Measurements from ENCODE around the gene KIF23. TPM values are rescaled to one million over a fixed set of nuclear protein-coding genes. Genes with fewer than 3 reads are reported as not detected.

Gene KIF23
- polyA plus RNA-seq, 1 donor, result 59.4 TPM

GRCh38 chr15:69490356-69491037 is 76.3 kb downstream of the KIF23 start:
- no peak for DNase-seq

GRCh38 chr15:69491038-69491505 is 76.9 kb downstream of the KIF23 start:
- no peak for DNase-seq

- DNase-seq, result no peak
Measured at GRCh38 chr15:69493406-69493805, 79.3 kb downstream of the KIF23 start.

- no peak for DNase-seq
Measured at GRCh38 chr15:69496001-69496400, 81.9 kb downstream of the KIF23 start.

- no peak for DNase-seq
Measured at GRCh38 chr15:69497076-69497475, 82.9 kb downstream of the KIF23 start.

- no peak for DNase-seq
Measured at GRCh38 chr15:69497667-69498066, 83.5 kb downstream of the KIF23 start.

Other genes starting within 250 kb of the KIF23 start
- gene PAQR5, start 115.4 kb upstream of the KIF23 start, polyA plus RNA-seq (ENCODE audit: insufficient read length), result 35.1 TPM
- 1,121 TPM for gene RPLP1, start 38.5 kb downstream of the KIF23 start, polyA plus RNA-seq (ENCODE audit: insufficient read length)

All from left kidney (tissue), 2 donors.